K562 (cell line): Measurements from ENCODE around the gene MLANA. TPM values are rescaled to one million over a fixed set of nuclear protein-coding genes. Genes with fewer than 3 reads are reported as not detected.

Experiments
- ARID3B ChIP-seq: fragments of 250-450 bp; sonication (Bioruptor Pico); IDR thresholded peaks from 2 replicates; pipeline ENCODE4 v1.4.0; 2020; ENCODE audit warnings: borderline replicate concordance
- ATF6 ChIP-seq: sonication (generic); formaldehyde crosslinking; IDR thresholded peaks from 2 replicates; pipeline ENCODE4 v1.4.0; 2020; ENCODE audit warnings: mild to moderate bottlenecking, missing genetic modification reagents
- BDP1 ChIP-seq: IDR thresholded peaks from 3 replicates; pipeline ENCODE4 v1.6.1; 2011; ENCODE audit not compliant: insufficient read length, insufficient read depth
- CBX5 ChIP-seq: IDR thresholded peaks from 2 replicates; pipeline ENCODE4 v1.6.1; 2014; ENCODE audit warnings: low read depth, borderline replicate concordance
- ETV6 ChIP-seq, 3 experiments: fragments of 150-350 bp in 1 of 3; sonication (generic) in 1 of 3; formaldehyde crosslinking in 1 of 3; IDR thresholded peaks; 2 replicates each; pipeline versions ENCODE4 v1.6.1 to v1.8.0; 2014 to 2022; ENCODE audit warnings: borderline replicate concordance in 2 of 3, low read depth in 2 of 3, antibody characterized with exemption in 1 of 3, low read length in 1 of 3, mild to moderate bottlenecking in 1 of 3, missing genetic modification reagents in 1 of 3
- FUS ChIP-seq: fragments of 200-400 bp; formaldehyde crosslinking; optimal IDR thresholded peaks from 2 replicates; pipeline ENCODE3; 2017; ENCODE audit warnings: low read depth, low read length
- HDAC1 ChIP-seq, 2 experiments: fragments of 450-650 bp; IDR thresholded peaks; 2 replicates each; pipeline ENCODE4 v1.6.1; 2016 to 2017; ENCODE audit warnings: inconsistent platforms in 1 of 2, mild to moderate bottlenecking in 1 of 2, moderate library complexity in 1 of 2
- HLTF ChIP-seq: fragments of 450-650 bp; IDR thresholded peaks from 2 replicates; pipeline ENCODE4 v1.6.1; 2016
- MAZ ChIP-seq, 2 experiments: fragments of 450-650 bp in 1 of 2; sonication (generic) in 1 of 2; formaldehyde crosslinking; IDR thresholded peaks in 1 of 2; conservative IDR thresholded peaks in 1 of 2; 2 replicates each; pipeline versions ENCODE4 v1.4.0 to v1.5.0; 2020; ENCODE audit warnings: mild to moderate bottlenecking in 1 of 2, missing genetic modification reagents in 1 of 2
- MNT ChIP-seq, 2 experiments: fragments of 450-650 bp; conservative IDR thresholded peaks; 2 replicates each; pipeline ENCODE4 v1.6.1; 2017; ENCODE audit warnings: mild to moderate bottlenecking in 2 of 2, moderate library complexity in 2 of 2
- MTF1 ChIP-seq: fragments of 250-450 bp; sonication (Bioruptor Pico); IDR thresholded peaks from 2 replicates; pipeline ENCODE4 v1.9.0; 2021; ENCODE audit warnings: moderate library complexity, mild to moderate bottlenecking, inconsistent platforms, borderline replicate concordance
- PURB ChIP-seq: sonication (generic); formaldehyde crosslinking; IDR thresholded peaks from 2 replicates; pipeline ENCODE4 v1.9.0; 2021; ENCODE audit warnings: low read depth, mild to moderate bottlenecking, missing genetic modification reagents
- RFX5 ChIP-seq: IDR thresholded peaks from 2 replicates; pipeline ENCODE4 v1.6.1; 2011; ENCODE audit warnings: low read depth, mild to moderate bottlenecking, improper control_type of control experiment, low read length
- SETDB1 ChIP-seq: IDR thresholded peaks from one replicate; pipeline ENCODE4 v1.6.1; 2012; ENCODE audit warnings: low read length, control low read depth, inconsistent platforms
- SRSF3 ChIP-seq: fragments of 200-400 bp; formaldehyde crosslinking; IDR thresholded peaks from 2 replicates; pipeline ENCODE4 v1.6.1; 2016; ENCODE audit warnings: mild to moderate bottlenecking, low read length, moderate library complexity; ENCODE audit not compliant: insufficient read depth
- TAL1 ChIP-seq: fragments of 450-650 bp; IDR thresholded peaks from 2 replicates; pipeline ENCODE4 v1.6.1; 2016; ENCODE audit warnings: mild to moderate bottlenecking
- TFAP4 ChIP-seq: sonication (generic); formaldehyde crosslinking; IDR thresholded peaks from 2 replicates; pipeline ENCODE4 v1.8.0; 2022; ENCODE audit warnings: missing genetic modification reagents, mild to moderate bottlenecking, moderate library complexity, borderline replicate concordance
- TRIM28 ChIP-seq: fragments of 450-650 bp; IDR thresholded peaks from 2 replicates; pipeline ENCODE4 v1.6.1; 2017
- WHSC1 ChIP-seq: IDR thresholded peaks from one replicate; pipeline ENCODE4 v1.6.1; 2012; ENCODE audit warnings: low read length, control low read depth, inconsistent platforms
- ZNF12 ChIP-seq: sonication (generic); formaldehyde crosslinking; IDR thresholded peaks from 2 replicates; pipeline ENCODE4 v1.4.0; 2020; ENCODE audit warnings: mild to moderate bottlenecking, missing genetic modification reagents
- ZNF311 ChIP-seq: fragments of 250-450 bp; sonication (Bioruptor Pico); IDR thresholded peaks from 2 replicates; pipeline ENCODE4 v1.4.0; 2020; ENCODE audit warnings: mild to moderate bottlenecking, moderate library complexity
- ZNF778 ChIP-seq: fragments of 450-650 bp; formaldehyde crosslinking; IDR thresholded peaks from 2 replicates; pipeline ENCODE4 v1.4.0; 2020; ENCODE audit warnings: mild to moderate bottlenecking, moderate library complexity
- polyA plus RNA-seq, 8 experiments: library from polyadenylated mRNA; depleted of rRNA in 4 of 8; stranded (reverse) in 5 of 8; unstranded in 3 of 8; fragments of >200 nt; fragmentation: Nextera tagmentation in 2 of 8; fragmentation: Illumina TruSeq in 1 of 8; extraction: Ambion mirVana in 2 of 8; extraction: Trizol in 1 of 8; gene quantifications; 2 replicates each; pipeline versions ENCODE4 v1.2.1 to v1.2.3, GENCODE V29; 2011 to 2014; ENCODE audit warnings: inconsistent platforms in 1 of 8, missing spikeins in 1 of 8
- total RNA-seq, 7 experiments: library from RNA; depleted of rRNA in 6 of 7; stranded (reverse); fragments of >200 nt in 6 of 7; fragmentation: Illumina TruSeq in 2 of 7; extraction: Trizol in 2 of 7; gene quantifications; 2 replicates each; pipeline versions ENCODE4 v1.2.1 to v1.2.3, GENCODE V29; 2011 to 2021; ENCODE audit warnings: low replicate concordance in 1 of 7

Gene MLANA
- total and polyA plus RNA-seq, 9 of the 15 experiments (the other 6 are each of a cell fraction or from before 2014, with no cell fraction given): not detected

- TF ChIP-seq ETV6 (IDR thresholded peaks at IDR 0.05; ENCODE audit: borderline replicate concordance in 1 of 2, low read depth in 2 of 2, low read length in 1 of 2) (no peak), ETV6 (CRISPR knock-in tag; IDR thresholded peaks at IDR 0.05; ENCODE audit: borderline replicate concordance) (no peak), ZNF778 (CRISPR knock-in tag) (no peak), MNT (conservative IDR thresholded peaks at IDR 0.05) (peak; percentile 64 to 69), ARID3B (CRISPR knock-in tag) (no peak), PURB (no peak), TAL1 (peak; percentile 79), ZNF311 (no peak), HDAC1 (IDR thresholded peaks at IDR 0.05) (no peak), BDP1 (no peak), RFX5 (no peak), SETDB1 (no peak), MAZ (CRISPR knock-in tag; conservative IDR thresholded peaks at IDR 0.05 in 1 of 2, IDR thresholded peaks at IDR 0.05 in 1 of 2) (0 out of 4 replicates have a peak, but pooled peaks of 1 of the 2 experiments have one; percentile 16), CBX5 (no peak), TFAP4 (CRISPR knock-in tag) (0 out of 2 replicates have a peak, but pooled peaks have one; percentile 31), WHSC1 (no peak), TRIM28 (no peak), HLTF (no peak), SRSF3 (no peak), FUS (no peak), ZNF12 (CRISPR knock-in tag) (no peak), ATF6 (CRISPR knock-in tag) (no peak), MTF1 (no peak)
Measured at GRCh38 chr9:5879419-5880181, 11.1 kb upstream of the MLANA start (continued).
